Measurements from ENCODE around the gene PRKG1. TPM values are rescaled to one million over a fixed set of nuclear protein-coding genes. Genes with fewer than 3 reads are reported as not detected.

The PRKG1 gene
- total RNA-seq, 1 experiment from 2014 or later: 10.4 TPM

- Histone ChIP-seq H3K27me3 (ENCODE audit: insufficient read depth, low read length) (no peaks in the 10 kb centered on the region), H3K14ac (ENCODE audit: insufficient read depth, low read length) (no peak overlapping the region), H3K4ac (ENCODE audit: low read depth, low read length) (no peak overlapping the region), H3K79me2 (ENCODE audit: insufficient read depth, low read length) (no peaks in the 10 kb centered on the region), H3K9me3 (ENCODE audit: control insufficient read depth, low read depth, low read length) (no peaks in the 10 kb centered on the region), H2BK5ac (ENCODE audit: insufficient read length, low read length) (no peak overlapping the region), H3K4me1 (ENCODE audit: insufficient read depth, low read length) (no peaks in the 10 kb centered on the region), H2AFZ (ENCODE audit: low read length) (no peak overlapping the region), H3K18ac (ENCODE audit: insufficient read length, low read depth, low read length) (no peak overlapping the region), H3K4me2 (ENCODE audit: insufficient read depth, insufficient read length, low read length) (no peak overlapping the region), H3K23ac (ENCODE audit: insufficient read length, low read depth, low read length) (no peak overlapping the region), H4K8ac (replicated peaks; ENCODE audit: insufficient read length, low read depth, low read length) (no peak overlapping the region), H2BK15ac (ENCODE audit: low read depth, low read length) (no peak overlapping the region), H4K20me1 (ENCODE audit: control insufficient read depth, insufficient read depth, insufficient read length) (no peaks in the 10 kb centered on the region), H4K5ac (ENCODE audit: insufficient read length, low read depth, low read length) (no peak overlapping the region), H3K9ac (ENCODE audit: extremely low read depth, insufficient read length, low read length) (no peak overlapping the region), H2BK120ac (ENCODE audit: low read depth, low read length, poor library complexity, severe bottlenecking) (no peak overlapping the region), H2BK20ac (ENCODE audit: low read depth, low read length, poor library complexity, severe bottlenecking) (no peak overlapping the region), H3K56ac (ENCODE audit: insufficient read length, low read depth, low read length) (no peak overlapping the region), H3K23me2 (ENCODE audit: insufficient read length, low read depth, low read length, poor library complexity, severe bottlenecking) (no peaks in the 10 kb centered on the region), H3T11ph (ENCODE audit: low read length) (no peak overlapping the region), H3K27ac (ENCODE audit: insufficient read length, low read depth, low read length) (no peak overlapping the region), H3K79me1 (ENCODE audit: insufficient read depth, low read depth, low read length, poor library complexity, severe bottlenecking) (no peaks in the 10 kb centered on the region), H2BK12ac (ENCODE audit: insufficient read length, low read depth, low read length) (no peak overlapping the region), H2AK5ac (ENCODE audit: insufficient read length, low read length) (no peak overlapping the region), H4K91ac (ENCODE audit: insufficient read length, low read depth, low read length) (no peak overlapping the region)
- Mint-ChIP-seq H3K27ac (no peak overlapping the region), H3K4me3 (no peak overlapping the region), H3K36me3 (ENCODE audit: insufficient read depth in 1 of 3, low read depth in 3 of 3) (no peaks in the 10 kb centered on the region), H3K9me3 (no peaks in the 10 kb centered on the region), H3K4me1 (no peaks in the 10 kb centered on the region), H3K27me3 (ENCODE audit: low read depth) (no peaks in the 10 kb centered on the region)
- no peak for DNase-seq
- no CpG with 5 or more reads among the region's 2 CpGs for WGBS (ENCODE audit: extremely low coverage, insufficient read length, low lambda C conversion rate)
- no peak for TF ChIP-seq CTCF (conservative IDR thresholded peaks at IDR 0.05)
These were observed 1210.2 kb downstream of the PRKG1 start for GRCh38 chr10:52284416-52285013.

All from H9 (cell line).